ENCODE results near the gene ZNF281.

- no peak for TF ChIP-seq ARNT (IDR thresholded peaks at IDR 0.05)
- TF ChIP-seq SUZ12 (IDR thresholded peaks at IDR 0.05) = no peak
- no peak for TF ChIP-seq ELF4 (IDR thresholded peaks at IDR 0.05)
- no peak for TF ChIP-seq SP1 (IDR thresholded peaks at IDR 0.05)
- no peak for TF ChIP-seq FOXK2 (IDR thresholded peaks at IDR 0.05)
Measured at GRCh38 chr1:200379940-200380588, 29.8 kb downstream of the ZNF281 start.

Measured in HEK293T (cell line).